HUES6 (cell line): ENCODE data around the gene ACSS2.

ENCODE experiments used
- H3K27ac ChIP-seq: 2 replicates; pipeline ENCODE4 v1.7.0; 2013; ENCODE audit warnings: low read depth, mild to moderate bottlenecking, low read length, inconsistent platforms
- H3K27me3 ChIP-seq: 2 replicates; pipeline ENCODE4 v1.6.1; 2013; ENCODE audit warnings: low read length; ENCODE audit not compliant: control insufficient read depth, insufficient read depth
- H3K36me3 ChIP-seq: 2 replicates; pipeline ENCODE4 v1.6.1; 2013; ENCODE audit warnings: low read length; ENCODE audit not compliant: control insufficient read depth, insufficient read depth
- H3K4me1 ChIP-seq: 2 replicates; pipeline ENCODE4 v1.6.1; 2013; ENCODE audit warnings: low read length; ENCODE audit not compliant: control insufficient read depth, insufficient read depth
- H3K4me3 ChIP-seq: 2 replicates; pipeline ENCODE4 v1.5.1; 2013; ENCODE audit warnings: low read depth, low read length
- H3K9ac ChIP-seq: one replicate; pipeline ENCODE4 v1.6.1; 2013; ENCODE audit warnings: mild to moderate bottlenecking, low read length
- H3K9me3 ChIP-seq: 2 replicates; pipeline ENCODE4 v1.6.1; 2013; ENCODE audit warnings: low read depth, low read length; ENCODE audit not compliant: control insufficient read depth, insufficient read depth

ACSS2 gene

GRCh38 chr20:34859826-34860545 lies 16.4 kb upstream of the ACSS2 start:
- H3K4me3 ChIP-seq, result no peak overlapping the region
- no peaks in the 10 kb centered on the region for H3K27me3 ChIP-seq
- peaks cover 7% of the 10 kb centered on the region; the same call in 1 of the 2 replicates for H3K4me1 ChIP-seq
- no peaks in the 10 kb centered on the region for H3K9me3 ChIP-seq
- H3K27ac ChIP-seq, result no peak overlapping the region
- H3K9ac ChIP-seq, result no peak overlapping the region
- peaks cover 36% of the 10 kb centered on the region for H3K36me3 ChIP-seq

- no peaks in the 10 kb centered on the region for H3K27me3 ChIP-seq
- H3K27ac ChIP-seq, result no peak overlapping the region
- no peak overlapping the region for H3K4me3 ChIP-seq
- no peak overlapping the region for H3K9ac ChIP-seq
- peaks cover 7% of the 10 kb centered on the region; the same call in 1 of the 2 replicates for H3K4me1 ChIP-seq
- no peaks in the 10 kb centered on the region for H3K9me3 ChIP-seq
- H3K36me3 ChIP-seq, result peaks cover 26% of the 10 kb centered on the region
Observed at GRCh38 chr20:34861386-34862084, 14.9 kb upstream of the ACSS2 start.

- 0 out of 2 replicates have a peak overlapping the region, but pooled peaks have one; percentile 38 for H3K4me3 ChIP-seq
- peaks cover 16% of the 10 kb centered on the region for H3K36me3 ChIP-seq
Observed at GRCh38 chr20:34862724-34863123, 13.7 kb upstream of the ACSS2 start.

GRCh38 chr20:34863421-34863965 lies 12.9 kb upstream of the ACSS2 start:
- H3K9me3 ChIP-seq, result no peaks in the 10 kb centered on the region
- no peaks in the 10 kb centered on the region for H3K27me3 ChIP-seq
- peak overlapping the region; percentile 38; the same call in 1 of the 2 replicates for H3K4me3 ChIP-seq
- H3K4me1 ChIP-seq, result peaks cover 7% of the 10 kb centered on the region; the same call in 1 of the 2 replicates
- no peak overlapping the region for H3K27ac ChIP-seq
- H3K36me3 ChIP-seq, result peaks cover 14% of the 10 kb centered on the region
- no peak overlapping the region for H3K9ac ChIP-seq

More at GRCh38 chr20:34862724-34863123, 13.7 kb upstream of the ACSS2 start:
- Histone ChIP-seq H3K9me3 (no peaks in the 10 kb centered on the region), H3K9ac (no peak overlapping the region), H3K27ac (no peak overlapping the region), H3K27me3 (no peaks in the 10 kb centered on the region), H3K4me1 (peaks cover 7% of the 10 kb centered on the region; the same call in 1 of the 2 replicates)

GRCh38 chr20:34864216-34864615 lies 12.2 kb upstream of the ACSS2 start:
- H3K9ac ChIP-seq, result no peak overlapping the region
- peaks cover 7% of the 10 kb centered on the region; the same call in 1 of the 2 replicates for H3K4me1 ChIP-seq
- H3K27ac ChIP-seq, result no peak overlapping the region
- no peaks in the 10 kb centered on the region for H3K9me3 ChIP-seq
- no peaks in the 10 kb centered on the region for H3K27me3 ChIP-seq
- H3K4me3 ChIP-seq, result no peak overlapping the region
- peaks cover 13% of the 10 kb centered on the region for H3K36me3 ChIP-seq

GRCh38 chr20:34871320-34871926 lies 5.0 kb upstream of the ACSS2 start:
- Histone ChIP-seq H3K9ac (no peak overlapping the region), H3K27ac (no peak overlapping the region), H3K9me3 (no peaks in the 10 kb centered on the region), H3K27me3 (peaks cover 19% of the 10 kb centered on the region), H3K4me3 (peak overlapping the region; percentile 76), H3K36me3 (no peaks in the 10 kb centered on the region), H3K4me1 (peaks cover 28% of the 10 kb centered on the region)

GRCh38 chr20:34871966-34872621 lies 4.3 kb upstream of the ACSS2 start:
- Histone ChIP-seq H3K9ac (peak overlapping the region; percentile 75), H3K4me3 (peak overlapping the region; percentile 76), H3K36me3 (no peaks in the 10 kb centered on the region), H3K9me3 (no peaks in the 10 kb centered on the region), H3K27me3 (peaks cover 22% of the 10 kb centered on the region), H3K4me1 (peaks cover 31% of the 10 kb centered on the region), H3K27ac (no peak overlapping the region)

- H3K27me3 ChIP-seq, result peaks cover 25% of the 10 kb centered on the region
- H3K9ac ChIP-seq, result peak within 1 kb of the TSS; percentile 75
- peaks cover 32% of the 10 kb centered on the region for H3K4me1 ChIP-seq
- no peaks in the 10 kb centered on the region for H3K9me3 ChIP-seq
- no peak within 1 kb of the TSS for H3K27ac ChIP-seq
- H3K4me3 ChIP-seq, result peak within 1 kb of the TSS; percentile 76
- H3K36me3 ChIP-seq, result no peaks in the 10 kb centered on the region
Observed at GRCh38 chr20:34872622-34873224, 3.7 kb upstream of the ACSS2 start, which contains the start of gene GGT7. Gene GGT7 (minus strand): TSS chr20:34872856. CDS start chr20:34872815, 41 bp downstream.

GRCh38 chr20:34873583-34874093 lies 2.8 kb upstream of the ACSS2 start:
- no peaks in the 10 kb centered on the region for H3K9me3 ChIP-seq
- peaks cover 25% of the 10 kb centered on the region for H3K27me3 ChIP-seq
- H3K27ac ChIP-seq, result no peak overlapping the region
- H3K4me1 ChIP-seq, result peaks cover 32% of the 10 kb centered on the region
- H3K36me3 ChIP-seq, result no peaks in the 10 kb centered on the region; the same call in 1 of the 2 replicates
- no peak overlapping the region for H3K4me3 ChIP-seq
- no peak overlapping the region for H3K9ac ChIP-seq

- Histone ChIP-seq H3K4me3 (no peak overlapping the region), H3K4me1 (peaks cover 32% of the 10 kb centered on the region), H3K27me3 (peaks cover 25% of the 10 kb centered on the region), H3K9ac (no peak overlapping the region), H3K36me3 (no peaks in the 10 kb centered on the region; the same call in 1 of the 2 replicates), H3K27ac (no peak overlapping the region), H3K9me3 (no peaks in the 10 kb centered on the region)
Observed at GRCh38 chr20:34874094-34874654, 2.2 kb upstream of the ACSS2 start.
